ENCODE data around the gene AGPAT3. TPM values are rescaled to one million over a fixed set of nuclear protein-coding genes. Genes with fewer than 3 reads are reported as not detected.

The AGPAT3 gene
- total RNA-seq, 4 donors from 2014 or later, result 28.0 to 36.5 (median 32.2) TPM

DNA sequence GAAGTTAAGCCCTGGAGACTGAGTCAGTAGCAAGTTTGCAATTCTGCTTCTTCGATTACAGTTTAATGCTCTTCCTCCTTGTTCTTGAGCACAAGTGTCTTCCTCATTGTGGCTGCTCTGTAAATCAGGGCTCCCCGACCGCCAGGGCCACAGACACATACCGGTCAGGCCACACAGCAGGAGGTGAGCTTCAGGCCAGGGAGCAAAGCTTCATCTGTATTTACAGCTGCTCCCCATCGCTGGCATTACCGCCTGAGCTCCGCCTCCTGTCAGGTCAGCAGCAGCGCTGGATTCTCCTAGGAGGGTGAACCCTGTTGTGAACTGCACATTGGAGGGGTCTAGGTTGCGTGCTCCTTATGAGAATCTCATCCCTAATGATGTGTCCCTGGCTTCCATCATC lies 145.4 kb downstream of the AGPAT3 start:
- Histone ChIP-seq H3K4me1 (peaks cover 30 to 45% (median 39%) of the 10 kb centered on the region in 4 donors), H3K4me3 (no peak overlapping the region), H3K27me3 (no peaks in the 10 kb centered on the region), H3K27ac (replicated peaks in 1 of 4) (no peak overlapping the region), H3K36me3 (no peaks in the 10 kb centered on the region), H3K9me3 (no peaks in the 10 kb centered on the region)
- WGBS, result 66% methylated on average over 7 of the region's 9 CpGs
- intact Hi-C loops (cut with DNase I), result loop anchor here (5.0 kb wide), 1 partner anchor 287 kb away; no protein-coding TSS in a partner anchor
- no peak for DNase-seq (ENCODE audit: extremely low spot score)
- TF ChIP-seq POLR2A (IDR thresholded peaks at IDR 0.05; ENCODE audit: low read depth) (no peak), EP300 (IDR thresholded peaks at IDR 0.05) (no peak), POLR2AphosphoS5 (IDR thresholded peaks at IDR 0.05) (no peak)
- TF ChIP-seq, protein P1, sequence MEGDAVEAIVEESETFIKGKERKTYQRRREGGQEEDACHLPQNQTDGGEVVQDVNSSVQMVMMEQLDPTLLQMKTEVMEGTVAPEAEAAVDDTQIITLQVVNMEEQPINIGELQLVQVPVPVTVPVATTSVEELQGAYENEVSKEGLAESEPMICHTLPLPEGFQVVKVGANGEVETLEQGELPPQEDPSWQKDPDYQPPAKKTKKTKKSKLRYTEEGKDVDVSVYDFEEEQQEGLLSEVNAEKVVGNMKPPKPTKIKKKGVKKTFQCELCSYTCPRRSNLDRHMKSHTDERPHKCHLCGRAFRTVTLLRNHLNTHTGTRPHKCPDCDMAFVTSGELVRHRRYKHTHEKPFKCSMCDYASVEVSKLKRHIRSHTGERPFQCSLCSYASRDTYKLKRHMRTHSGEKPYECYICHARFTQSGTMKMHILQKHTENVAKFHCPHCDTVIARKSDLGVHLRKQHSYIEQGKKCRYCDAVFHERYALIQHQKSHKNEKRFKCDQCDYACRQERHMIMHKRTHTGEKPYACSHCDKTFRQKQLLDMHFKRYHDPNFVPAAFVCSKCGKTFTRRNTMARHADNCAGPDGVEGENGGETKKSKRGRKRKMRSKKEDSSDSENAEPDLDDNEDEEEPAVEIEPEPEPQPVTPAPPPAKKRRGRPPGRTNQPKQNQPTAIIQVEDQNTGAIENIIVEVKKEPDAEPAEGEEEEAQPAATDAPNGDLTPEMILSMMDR (IDR thresholded peaks at IDR 0.05), result no peak

DNA sequence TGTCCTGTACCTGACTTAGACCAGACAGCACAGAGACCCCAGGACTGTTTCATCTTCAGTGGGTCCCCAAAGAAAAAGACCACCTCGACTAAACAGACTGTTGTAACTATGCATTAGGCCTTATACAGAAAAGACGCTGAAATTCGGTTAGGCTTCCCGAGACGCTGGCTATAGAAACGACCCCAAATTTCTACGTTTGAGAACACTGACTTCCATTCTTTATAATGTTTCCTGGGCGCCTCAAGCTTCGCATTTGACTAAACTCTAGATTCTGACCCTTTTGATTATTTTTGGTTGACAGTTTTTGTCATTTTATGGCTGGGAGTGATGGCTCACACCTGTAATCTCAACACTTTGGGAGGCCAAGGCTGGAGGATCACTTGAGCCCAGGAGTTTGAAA lies 146.1 kb downstream of the AGPAT3 start:
- Histone ChIP-seq H3K4me1 (peaks cover 32 to 47% (median 43%) of the 10 kb centered on the region in 4 donors), H3K9me3 (no peaks in the 10 kb centered on the region), H3K27ac (replicated peaks in 1 of 4) (peak overlapping the region; percentile 93 to 99 (median 99)), H3K27me3 (no peaks in the 10 kb centered on the region), H3K4me3 (peak overlapping the region; percentile 84 to 99 (median 98)), H3K36me3 (no peaks in the 10 kb centered on the region)
- TF ChIP-seq POLR2A (IDR thresholded peaks at IDR 0.05; ENCODE audit: low read depth) (no peak), EP300 (IDR thresholded peaks at IDR 0.05) (no peak), POLR2AphosphoS5 (IDR thresholded peaks at IDR 0.05) (no peak)
- TF ChIP-seq, protein P1 (IDR thresholded peaks at IDR 0.05), result no peak
- 66% methylated on average over 9 of the region's 9 CpGs for WGBS
- no peak for DNase-seq (ENCODE audit: extremely low spot score)
- intact Hi-C loops (cut with DNase I), result loop anchor here (5.0 kb wide), 1 partner anchor 286 kb away; no protein-coding TSS in a partner anchor

DNA sequence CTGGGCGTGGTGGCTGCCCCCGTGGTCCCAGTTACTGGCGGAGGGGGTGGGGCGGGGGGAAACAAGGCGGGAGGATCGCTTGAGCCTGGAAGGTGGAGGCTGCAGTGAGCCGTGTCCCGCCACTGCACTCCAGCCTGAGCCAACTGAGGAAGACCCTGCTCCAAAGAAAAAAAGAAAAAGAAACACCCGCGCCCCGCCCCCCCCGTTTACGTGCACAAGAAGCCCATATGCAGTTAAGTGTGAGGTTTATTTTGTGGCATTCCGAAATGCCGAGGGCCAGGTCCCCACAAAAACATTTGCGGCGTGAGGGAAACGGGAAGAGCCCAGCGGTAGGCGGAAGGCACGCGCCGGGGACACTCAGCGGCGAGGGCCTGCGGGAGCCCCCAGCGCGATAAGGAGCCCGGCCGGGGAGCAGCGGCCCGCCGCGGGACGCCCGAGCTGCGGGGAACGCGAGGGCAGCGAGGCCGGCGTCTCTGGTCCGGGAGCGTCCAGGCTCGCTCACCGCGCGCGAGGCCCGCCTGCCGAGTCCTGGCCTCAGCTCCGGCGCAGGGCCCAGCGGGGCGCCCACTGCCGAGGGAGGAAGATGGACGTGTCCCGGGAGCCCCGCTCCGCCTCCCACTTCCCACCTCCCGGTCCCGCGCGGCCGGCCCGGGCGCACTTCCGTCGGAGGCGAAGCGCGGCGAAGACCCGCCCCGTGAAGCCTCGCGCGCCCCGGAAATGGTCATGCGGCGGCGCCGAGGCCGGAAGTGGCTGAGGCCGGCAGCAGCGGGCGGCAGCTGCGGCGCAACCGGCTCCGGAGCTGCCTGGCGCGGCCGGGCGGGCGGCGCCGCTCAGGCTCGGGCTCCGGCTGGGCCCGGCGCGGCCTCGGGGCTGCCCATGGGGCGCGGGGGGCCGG lies 146.8 kb downstream of the AGPAT3 start, which contains the start of gene TRAPPC10:
TSS of gene TRAPPC10 (plus strand) at position 731 of the 895 bp plus-strand sequence. CDS start 185 bp downstream, outside the sequence.
- H3K27ac ChIP-seq (replicated peaks in 1 of 4), result peak within 1 kb of the TSS; percentile 93 to 99 (median 99)
- H3K36me3 ChIP-seq, result no peaks in the 10 kb centered on the region
- H3K27me3 ChIP-seq, result no peaks in the 10 kb centered on the region
- WGBS, result 0% methylated on average over 49 of the region's 107 CpGs
- intact Hi-C loops (cut with DNase I), result loop anchor here (5.0 kb wide), 1 partner anchor 285 kb away; no protein-coding TSS in a partner anchor
- H3K4me1 ChIP-seq, result peaks cover 32 to 50% (median 44%) of the 10 kb centered on the region in 4 donors
- H3K4me3 ChIP-seq, result peak within 1 kb of the TSS; percentile 84 to 99 (median 98)
- TF ChIP-seq POLR2A (IDR thresholded peaks at IDR 0.05; ENCODE audit: low read depth), result peak; percentile 89
- TF ChIP-seq, protein P1 (IDR thresholded peaks at IDR 0.05), result no peak
- TF ChIP-seq EP300 (IDR thresholded peaks at IDR 0.05), result no peak
- peak; percentile 95 for TF ChIP-seq POLR2AphosphoS5 (IDR thresholded peaks at IDR 0.05)
- no peaks in the 10 kb centered on the region for H3K9me3 ChIP-seq
- peak; percentile 93 for DNase-seq (ENCODE audit: extremely low spot score)

DNA sequence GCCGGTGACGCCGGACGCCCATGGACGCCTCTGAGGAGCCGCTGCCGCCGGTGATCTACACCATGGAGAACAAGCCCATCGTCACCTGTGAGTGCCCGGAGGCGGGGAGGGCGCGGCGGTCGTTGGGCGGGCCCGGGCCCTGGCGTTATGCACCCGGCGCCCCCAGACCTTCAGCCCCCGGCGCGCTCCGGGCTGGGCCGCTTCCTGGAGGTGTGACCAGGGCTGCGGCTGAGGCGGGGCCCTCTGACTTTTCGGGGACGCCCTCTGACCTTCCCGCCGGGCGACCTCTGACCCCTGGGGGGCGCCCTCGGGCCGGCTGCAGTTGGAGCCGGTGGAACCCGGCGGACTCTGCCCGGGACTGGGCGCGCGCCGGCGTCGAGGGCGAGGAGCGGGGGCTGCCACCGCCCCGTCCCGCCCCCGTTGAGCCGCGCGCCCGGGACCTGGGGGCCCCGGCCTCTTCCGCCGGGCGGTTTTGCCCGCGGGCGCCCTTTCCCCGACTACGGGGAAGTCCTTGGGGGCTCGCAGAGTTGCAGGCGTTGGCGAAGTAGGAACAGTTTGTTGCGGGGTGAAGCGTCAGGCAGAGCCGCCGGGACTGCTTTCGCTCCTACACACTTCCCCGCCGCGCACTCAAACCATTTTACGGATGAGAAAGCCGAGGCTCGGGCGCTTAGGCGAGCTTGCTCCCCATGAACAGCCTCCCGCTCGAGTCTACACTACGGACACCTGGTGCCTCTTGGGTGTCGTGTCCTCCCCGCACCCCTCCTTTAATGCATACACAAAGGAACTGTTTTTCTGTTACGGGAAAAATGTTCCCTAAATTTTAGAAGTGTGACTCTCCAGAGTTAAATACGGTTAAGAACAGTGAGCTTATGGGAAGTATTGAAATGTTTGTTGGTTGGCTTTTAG lies 147.7 kb downstream of the AGPAT3 start:
- H3K27me3 ChIP-seq, result no peaks in the 10 kb centered on the region
- no peaks in the 10 kb centered on the region for H3K9me3 ChIP-seq
- intact Hi-C loops (cut with DNase I), result loop anchor here (5.0 kb wide), 1 partner anchor 285 kb away; no protein-coding TSS in a partner anchor
- DNase-seq (ENCODE audit: extremely low spot score), result no peak
- H3K36me3 ChIP-seq, result no peaks in the 10 kb centered on the region
- TF ChIP-seq POLR2AphosphoS5 (IDR thresholded peaks at IDR 0.05), result no peak
- no peak for TF ChIP-seq POLR2A (IDR thresholded peaks at IDR 0.05; ENCODE audit: low read depth)
- no peak for TF ChIP-seq EP300 (IDR thresholded peaks at IDR 0.05)
- TF ChIP-seq, protein P1 (IDR thresholded peaks at IDR 0.05), result no peak
- peak overlapping the region; percentile 84 to 99 (median 98) for H3K4me3 ChIP-seq
- peak overlapping the region; percentile 93 to 99 (median 99) for H3K27ac ChIP-seq (replicated peaks in 1 of 4)
- 2% methylated on average over 17 of the region's 87 CpGs for WGBS
- H3K4me1 ChIP-seq, result peaks cover 32 to 58% (median 47%) of the 10 kb centered on the region in 4 donors

Data from esophagus muscularis mucosa (tissue), 4 donors.